ENCODE data around the gene PRR29. TPM values are rescaled to one million over a fixed set of nuclear protein-coding genes. Genes with fewer than 3 reads are reported as not detected.
"Not testable (repeated sequence)": the region's sequence is repeated elsewhere in the genome, so short reads cannot be mapped to it uniquely, and the experiment has no call there.

Gene PRR29
- total RNA-seq, 2 donors from 2014 or later = not detected

DNA sequence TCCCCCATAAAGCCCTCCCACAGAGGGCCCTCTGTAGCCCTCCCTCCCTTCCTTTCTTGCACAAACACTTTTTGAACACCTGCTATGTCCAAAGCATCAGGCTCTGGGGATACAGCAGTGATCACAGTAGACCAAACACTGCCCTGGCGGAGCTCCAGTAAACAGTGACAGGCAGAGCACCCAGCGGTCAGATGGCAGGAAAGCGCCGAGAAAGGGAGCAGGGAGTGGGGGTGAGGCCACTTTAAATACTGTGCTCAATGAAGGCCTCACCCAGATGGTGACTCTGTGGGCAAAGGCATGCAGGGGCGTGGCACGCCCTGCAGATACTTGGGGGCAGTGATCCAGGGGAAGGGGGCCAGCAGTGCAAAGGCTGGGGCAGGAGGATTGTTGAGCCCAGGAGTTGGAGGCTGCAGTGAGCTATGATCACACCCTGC is 7.6 kb downstream of the PRR29 start:
- Histone ChIP-seq H3K9me3 (no peaks in the 10 kb centered on the region), H3K4me3 (no peak overlapping the region), H3K36me3 (no peaks in the 10 kb centered on the region), H3K27ac (no peak overlapping the region), H3K4me1 (ENCODE audit: control insufficient read depth in 1 of 2, low read depth in 2 of 2) (no peaks in the 10 kb centered on the region), H3K27me3 (replicated peaks; ENCODE audit: insufficient read depth) (no peaks in the 10 kb centered on the region)
- TF ChIP-seq, protein P1, sequence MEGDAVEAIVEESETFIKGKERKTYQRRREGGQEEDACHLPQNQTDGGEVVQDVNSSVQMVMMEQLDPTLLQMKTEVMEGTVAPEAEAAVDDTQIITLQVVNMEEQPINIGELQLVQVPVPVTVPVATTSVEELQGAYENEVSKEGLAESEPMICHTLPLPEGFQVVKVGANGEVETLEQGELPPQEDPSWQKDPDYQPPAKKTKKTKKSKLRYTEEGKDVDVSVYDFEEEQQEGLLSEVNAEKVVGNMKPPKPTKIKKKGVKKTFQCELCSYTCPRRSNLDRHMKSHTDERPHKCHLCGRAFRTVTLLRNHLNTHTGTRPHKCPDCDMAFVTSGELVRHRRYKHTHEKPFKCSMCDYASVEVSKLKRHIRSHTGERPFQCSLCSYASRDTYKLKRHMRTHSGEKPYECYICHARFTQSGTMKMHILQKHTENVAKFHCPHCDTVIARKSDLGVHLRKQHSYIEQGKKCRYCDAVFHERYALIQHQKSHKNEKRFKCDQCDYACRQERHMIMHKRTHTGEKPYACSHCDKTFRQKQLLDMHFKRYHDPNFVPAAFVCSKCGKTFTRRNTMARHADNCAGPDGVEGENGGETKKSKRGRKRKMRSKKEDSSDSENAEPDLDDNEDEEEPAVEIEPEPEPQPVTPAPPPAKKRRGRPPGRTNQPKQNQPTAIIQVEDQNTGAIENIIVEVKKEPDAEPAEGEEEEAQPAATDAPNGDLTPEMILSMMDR (IDR thresholded peaks at IDR 0.05) = no peak
- no peak for DNase-seq (ENCODE audit: low spot score)
- ATAC-seq (ENCODE audit: insufficient number of reproducible peaks, low FRiP score, low read depth) = no peak

DNA sequence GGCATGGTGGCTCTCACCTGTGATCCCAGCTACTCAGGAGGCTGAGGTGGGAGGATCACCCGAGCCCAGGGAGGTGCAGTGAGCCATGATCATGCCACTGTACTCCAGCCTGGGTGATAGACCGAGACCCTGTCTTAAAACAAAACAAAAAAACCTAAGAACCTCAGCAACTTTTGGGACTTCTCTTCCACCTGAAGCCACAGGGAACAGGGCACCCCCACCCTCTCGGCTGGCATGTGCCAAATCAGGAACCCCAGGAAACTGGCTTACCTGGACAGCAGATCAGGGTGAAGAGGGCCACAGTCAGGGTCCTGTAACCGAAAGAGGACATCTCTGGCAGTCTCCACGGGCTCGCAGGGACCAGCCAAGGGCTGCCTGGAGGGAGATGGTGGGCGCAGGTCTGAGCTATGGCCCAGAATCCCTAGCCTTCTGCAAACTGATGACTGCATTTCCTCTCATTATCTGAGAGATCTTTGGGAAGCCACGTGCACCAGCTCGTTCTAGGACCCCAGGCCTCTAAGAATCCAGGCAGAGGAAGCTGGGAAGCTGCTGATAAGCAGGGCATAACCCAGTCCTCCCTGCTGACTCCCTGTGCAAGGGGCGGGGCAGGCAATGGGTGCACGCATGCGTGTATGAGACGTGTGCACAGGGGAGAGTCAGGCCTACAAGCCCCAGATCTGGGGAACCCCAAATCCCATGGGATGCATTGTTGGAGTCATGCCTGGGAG is 8.4 kb downstream of the PRR29 start:
- Histone ChIP-seq H3K36me3 (no peaks in the 10 kb centered on the region), H3K4me3 (no peak overlapping the region), H3K4me1 (ENCODE audit: control insufficient read depth in 1 of 2, low read depth in 2 of 2) (no peaks in the 10 kb centered on the region), H3K27ac (no peak overlapping the region), H3K27me3 (replicated peaks; ENCODE audit: insufficient read depth) (no peaks in the 10 kb centered on the region), H3K9me3 (no peaks in the 10 kb centered on the region)
- DNase-seq (ENCODE audit: low spot score) (no peak), ATAC-seq (ENCODE audit: insufficient number of reproducible peaks, low FRiP score, low read depth) (no peak)
- TF ChIP-seq, protein P1 (IDR thresholded peaks at IDR 0.05) = no peak

DNA sequence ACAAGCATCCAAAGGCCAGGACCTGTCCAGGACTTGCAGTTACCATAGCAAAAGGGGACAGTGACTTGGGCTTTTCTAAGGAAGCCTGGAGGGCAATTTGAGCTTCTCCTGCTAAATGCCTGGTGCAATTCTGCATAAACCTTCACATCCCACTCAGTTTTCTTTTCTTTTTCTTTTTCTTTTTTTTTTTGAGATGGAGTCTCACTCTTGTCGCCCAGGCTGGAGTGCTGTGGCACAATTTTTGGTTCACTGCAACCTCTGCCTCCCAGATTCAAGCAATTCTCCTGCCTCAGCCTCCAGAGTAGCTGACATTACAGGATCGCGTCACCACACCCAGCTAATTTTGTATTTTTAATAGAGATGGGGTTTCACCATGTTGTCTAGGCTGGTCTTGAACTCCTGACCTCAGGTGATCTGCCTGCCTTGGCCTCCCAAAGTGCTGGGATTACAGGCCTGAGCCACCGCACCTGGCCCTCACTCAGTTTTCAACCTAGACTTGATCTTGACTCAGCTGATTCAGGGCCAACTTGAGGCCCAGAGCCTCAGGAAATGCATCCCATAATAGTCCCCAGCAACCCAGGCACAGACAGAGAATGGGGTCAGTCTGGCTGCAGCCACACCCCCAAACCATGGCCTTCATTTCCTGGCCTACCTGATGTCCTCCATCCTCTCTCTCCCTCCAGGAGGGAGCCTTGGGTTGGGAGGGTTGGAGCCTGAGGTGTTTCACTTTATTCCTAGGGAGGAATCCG is 9.1 kb downstream of the PRR29 start:
- H3K4me3 ChIP-seq; ATAC-seq (ENCODE audit: insufficient number of reproducible peaks, low FRiP score, low read depth); H3K36me3 ChIP-seq; H3K27ac ChIP-seq; H3K27me3 ChIP-seq (replicated peaks; ENCODE audit: insufficient read depth); H3K4me1 ChIP-seq (ENCODE audit: control insufficient read depth in 1 of 2, low read depth in 2 of 2); DNase-seq (ENCODE audit: low spot score); H3K9me3 ChIP-seq: not testable (repeated sequence)

DNA sequence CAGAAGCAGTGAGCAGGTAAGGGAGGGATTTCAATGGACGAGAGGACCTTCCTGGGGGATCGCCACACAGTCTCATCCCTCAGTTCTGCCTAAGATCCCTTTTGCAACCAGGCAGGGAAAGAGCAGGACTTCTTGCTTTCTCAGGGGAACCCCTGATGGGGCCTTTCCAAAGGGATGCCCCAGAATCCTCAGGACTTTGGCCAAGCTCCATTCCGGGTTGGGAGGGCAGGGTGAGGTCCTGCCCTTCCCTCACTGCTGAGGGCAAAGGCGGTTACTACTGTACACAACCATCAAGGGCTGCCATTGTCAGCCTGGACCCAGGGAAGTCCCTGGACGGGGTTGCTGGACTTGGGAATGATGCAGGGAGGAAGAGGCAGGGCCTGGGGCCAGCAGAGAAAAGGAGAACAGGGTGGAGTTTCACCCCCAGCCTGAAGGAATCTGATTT is 9.7 kb downstream of the PRR29 start:
- Histone ChIP-seq H3K27ac (no peak overlapping the region), H3K36me3 (no peaks in the 10 kb centered on the region), H3K9me3 (no peaks in the 10 kb centered on the region), H3K27me3 (replicated peaks; ENCODE audit: insufficient read depth) (no peaks in the 10 kb centered on the region), H3K4me3 (no peak overlapping the region), H3K4me1 (ENCODE audit: control insufficient read depth in 1 of 2, low read depth in 2 of 2) (no peaks in the 10 kb centered on the region)
- TF ChIP-seq, protein P1 (IDR thresholded peaks at IDR 0.05) = no peak
- ATAC-seq (ENCODE audit: insufficient number of reproducible peaks, low FRiP score, low read depth) = no peak
- DNase-seq (ENCODE audit: low spot score) = no peak

DNA sequence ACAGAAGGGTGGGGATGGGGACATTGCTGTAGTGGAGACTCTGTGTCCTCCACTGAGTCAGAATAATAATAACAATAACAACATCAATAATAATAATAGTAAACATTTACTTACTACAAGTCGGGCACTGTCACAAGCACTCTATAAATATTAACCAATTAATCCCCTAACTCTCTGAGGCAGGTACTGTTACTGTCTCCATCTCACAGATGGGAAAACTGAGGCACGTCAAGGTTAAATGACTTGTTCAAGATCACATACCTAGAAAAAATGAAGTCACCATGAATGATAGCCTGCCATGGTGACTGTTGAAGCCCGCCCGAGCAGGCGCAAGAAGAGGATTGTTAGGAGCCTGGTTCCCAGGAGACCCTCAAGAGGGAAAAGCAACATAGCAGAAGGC is 10.2 kb downstream of the PRR29 start:
- no peak overlapping the region for H3K27ac ChIP-seq
- TF ChIP-seq, protein P1 (IDR thresholded peaks at IDR 0.05) = no peak
- no peaks in the 10 kb centered on the region for H3K9me3 ChIP-seq
- H3K4me3 ChIP-seq = no peak overlapping the region
- ATAC-seq (ENCODE audit: insufficient number of reproducible peaks, low FRiP score, low read depth) = no peak
- DNase-seq (ENCODE audit: low spot score) = no peak
- no peaks in the 10 kb centered on the region for H3K27me3 ChIP-seq (replicated peaks; ENCODE audit: insufficient read depth)
- no peaks in the 10 kb centered on the region for H3K36me3 ChIP-seq
- H3K4me1 ChIP-seq (ENCODE audit: control insufficient read depth in 1 of 2, low read depth in 2 of 2) = no peaks in the 10 kb centered on the region

Measured in thoracic aorta (tissue), 2 donors.